Activated CD8-positive, alpha-beta T cell treated with anti-CD3 and anti-CD28 coated beads for 36 hours (primary cell): ENCODE measurements around the gene APEX1. TPM values are rescaled to one million over a fixed set of nuclear protein-coding genes. Genes with fewer than 3 reads are reported as not detected.

Experiments used
- ATAC-seq: fragments of 200-7000 bp; cut with Tn5 transposase; one replicate; pipeline ENCODE4 v1.10.0; 2021; ENCODE audit warnings: mild to moderate bottlenecking, moderate library complexity
- CTCF ChIA-PET: fragments of 350-600 bp; sonication (Branson Sonifier 250); formaldehyde crosslinking; loops from one replicate; lab custom pipeline; 2021; ENCODE audit warnings: antibody characterized with exemption; lab: Charles Lee
- POLR2A ChIA-PET: fragments of 350-600 bp; sonication (Branson Sonifier 250); formaldehyde crosslinking; loops from one replicate; lab custom pipeline; 2021; ENCODE audit warnings: antibody characterized with exemption; lab: Charles Lee
- DNase-seq: peaks from one replicate; pipeline ENCODE4 v3.0.0-alpha.2; 2020
- H3K27ac Mint-ChIP-seq: one replicate; pipeline ENCODE4 v1.8.0; 2021; ENCODE audit warnings: mild to moderate bottlenecking, mixed read lengths
- H3K27me3 Mint-ChIP-seq: one replicate; pipeline ENCODE4 v1.8.0; 2021; ENCODE audit warnings: mixed read lengths
- H3K36me3 Mint-ChIP-seq: one replicate; pipeline ENCODE4 v1.8.0; 2021; ENCODE audit warnings: low read depth, mixed read lengths
- H3K4me1 Mint-ChIP-seq: one replicate; pipeline ENCODE4 v1.8.0; 2021; ENCODE audit warnings: low read depth, mixed read lengths
- H3K4me3 Mint-ChIP-seq: one replicate; pipeline ENCODE4 v1.8.0; 2021; ENCODE audit warnings: mild to moderate bottlenecking, moderate library complexity, mixed read lengths
- H3K9me3 Mint-ChIP-seq: one replicate; pipeline ENCODE4 v1.8.0; 2021; ENCODE audit warnings: mixed read lengths
- intact Hi-C: fragments of 100-400 bp; cut with micrococcal nuclease; formaldehyde crosslinking; loops from one replicate; pipeline ENCODE4 v1.10.0; 2022
- total RNA-seq, 2 experiments: library from RNA; stranded (reverse); gene quantifications; one replicate each; pipeline ENCODE4 v1.2.3, GENCODE V29; 2021
- TF ChIP-seq, protein P1 (sequence below): fragments of 200-600 bp; IDR thresholded peaks from one replicate; pipeline ENCODE4 v1.8.0; 2022; ENCODE audit warnings: antibody characterized with exemption, mild to moderate bottlenecking

APEX1 gene
- total RNA-seq, 2 experiments from 2014 or later = 196 to 211 TPM

DNA sequence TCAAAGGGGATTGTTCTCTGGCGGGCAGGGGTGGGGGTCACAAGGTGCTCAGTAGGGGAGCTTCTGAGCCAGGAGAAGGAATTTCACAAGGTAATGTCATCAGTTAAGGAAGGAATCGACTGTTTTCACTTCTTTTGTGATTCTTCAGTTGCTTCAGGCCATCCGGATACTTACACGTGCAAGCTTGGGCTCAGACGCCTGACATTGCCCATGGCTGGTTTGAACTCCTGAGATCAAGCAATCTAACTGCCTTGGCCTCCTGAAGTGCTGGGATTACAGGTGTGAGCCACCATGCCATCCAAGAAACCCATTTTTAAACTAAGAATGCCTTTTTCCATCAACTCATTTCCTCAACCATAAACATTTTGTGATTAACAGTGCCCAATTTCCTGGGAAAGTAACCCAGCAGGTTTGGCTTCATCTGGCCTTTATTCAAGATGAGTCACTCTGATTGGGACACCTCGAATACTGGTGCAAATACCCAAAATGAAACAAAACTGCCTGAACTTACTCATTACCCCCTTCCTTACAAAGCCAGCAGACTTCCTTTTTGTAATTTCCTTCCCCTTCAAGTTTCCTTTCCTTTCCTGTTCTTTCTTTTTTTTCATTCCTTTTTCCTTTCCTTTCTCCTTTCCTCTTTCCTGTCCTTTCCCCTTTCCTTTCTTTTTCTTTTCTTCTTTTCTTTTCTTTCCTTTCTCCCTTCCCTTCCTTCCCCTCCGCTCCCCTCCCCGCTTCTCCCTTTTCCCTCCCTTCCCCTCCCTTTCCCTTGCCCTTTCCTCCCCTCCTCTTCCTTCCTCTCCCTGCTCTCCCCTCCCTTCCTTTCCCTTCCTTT is 40.1 kb downstream of the APEX1 start:
- intact Hi-C loops = no loop called here
- TF ChIP-seq, protein P1, sequence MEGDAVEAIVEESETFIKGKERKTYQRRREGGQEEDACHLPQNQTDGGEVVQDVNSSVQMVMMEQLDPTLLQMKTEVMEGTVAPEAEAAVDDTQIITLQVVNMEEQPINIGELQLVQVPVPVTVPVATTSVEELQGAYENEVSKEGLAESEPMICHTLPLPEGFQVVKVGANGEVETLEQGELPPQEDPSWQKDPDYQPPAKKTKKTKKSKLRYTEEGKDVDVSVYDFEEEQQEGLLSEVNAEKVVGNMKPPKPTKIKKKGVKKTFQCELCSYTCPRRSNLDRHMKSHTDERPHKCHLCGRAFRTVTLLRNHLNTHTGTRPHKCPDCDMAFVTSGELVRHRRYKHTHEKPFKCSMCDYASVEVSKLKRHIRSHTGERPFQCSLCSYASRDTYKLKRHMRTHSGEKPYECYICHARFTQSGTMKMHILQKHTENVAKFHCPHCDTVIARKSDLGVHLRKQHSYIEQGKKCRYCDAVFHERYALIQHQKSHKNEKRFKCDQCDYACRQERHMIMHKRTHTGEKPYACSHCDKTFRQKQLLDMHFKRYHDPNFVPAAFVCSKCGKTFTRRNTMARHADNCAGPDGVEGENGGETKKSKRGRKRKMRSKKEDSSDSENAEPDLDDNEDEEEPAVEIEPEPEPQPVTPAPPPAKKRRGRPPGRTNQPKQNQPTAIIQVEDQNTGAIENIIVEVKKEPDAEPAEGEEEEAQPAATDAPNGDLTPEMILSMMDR = no peak
- Mint-ChIP-seq H3K27me3 (no peaks in the 10 kb centered on the region), H3K27ac (peak overlapping the region; percentile 5), H3K4me1 (peaks cover 48% of the 10 kb centered on the region), H3K36me3 (no peaks in the 10 kb centered on the region), H3K9me3 (no peaks in the 10 kb centered on the region), H3K4me3 (no peak overlapping the region)
- ATAC-seq = peak; percentile 65
- CTCF ChIA-PET = interaction anchor here (1.1 to 1.8 kb wide), 4 partner anchors 8 to 114 kb away, joined by 4 to 5 read pairs (median 5); no protein-coding TSS in a partner anchor
- DNase-seq = no peak
- POLR2A ChIA-PET = interaction anchor here (1.0 kb wide), 1 partner anchor 25 kb away, joined by 3 read pairs; no protein-coding TSS in a partner anchor

DNA sequence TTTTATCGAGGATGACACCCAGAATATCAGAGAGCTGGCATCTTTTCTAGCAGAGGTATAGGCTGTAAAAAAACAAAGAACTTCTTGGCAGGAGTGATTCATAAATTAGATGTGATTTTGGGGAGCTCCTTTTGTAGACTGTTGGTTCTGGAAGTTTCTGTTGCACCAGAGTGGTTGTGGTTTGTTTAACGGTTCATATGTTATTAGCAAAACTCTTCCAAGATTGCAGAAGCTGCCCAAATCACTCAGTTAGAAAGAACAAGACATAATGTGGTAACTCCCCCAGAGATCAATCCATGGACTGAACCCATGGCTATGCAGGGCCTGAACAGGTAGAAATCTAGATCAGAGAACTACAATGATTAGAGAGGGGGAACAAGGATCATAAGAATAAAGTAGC is 43.6 kb downstream of the APEX1 start:
- H3K4me3 Mint-ChIP-seq = no peak overlapping the region
- H3K9me3 Mint-ChIP-seq = no peaks in the 10 kb centered on the region
- peaks cover 28% of the 10 kb centered on the region for H3K4me1 Mint-ChIP-seq
- ATAC-seq (no peak), DNase-seq (no peak)
- no peak overlapping the region for H3K27ac Mint-ChIP-seq
- H3K27me3 Mint-ChIP-seq = no peaks in the 10 kb centered on the region
- intact Hi-C loops = no loop called here
- H3K36me3 Mint-ChIP-seq = no peaks in the 10 kb centered on the region
- ChIA-PET POLR2A (interaction anchor here (0.6 to 1.3 kb wide), 2 partner anchors 29 to 95 kb away, joined by 3 read pairs; no protein-coding TSS in a partner anchor), CTCF (interaction anchor here (0.9 kb wide), 1 partner anchor 11 kb away, joined by 3 read pairs; no protein-coding TSS in a partner anchor)
- TF ChIP-seq, protein P1 = no peak

DNA sequence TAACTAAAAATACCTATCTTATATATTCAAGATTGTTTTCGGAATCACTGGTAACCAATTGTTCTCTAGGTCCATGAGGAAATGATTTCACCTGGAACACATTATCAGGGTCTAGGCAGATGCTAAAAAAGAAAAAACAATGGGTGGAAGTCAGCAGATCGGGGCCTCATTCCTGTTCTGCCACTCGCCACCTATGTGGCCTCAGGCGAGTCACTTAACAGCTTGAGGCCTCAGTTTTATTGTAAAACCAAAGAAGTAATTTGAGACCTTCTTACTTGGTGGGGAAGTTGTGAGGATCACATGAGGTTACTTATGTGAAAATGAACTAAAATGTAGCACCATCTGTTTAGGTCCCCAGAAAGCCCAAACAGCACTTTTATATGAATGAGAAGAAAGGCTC is 44.1 kb downstream of the APEX1 start:
- ATAC-seq (peak; percentile 55), DNase-seq (no peak)
- no peaks in the 10 kb centered on the region for H3K9me3 Mint-ChIP-seq
- no peaks in the 10 kb centered on the region for H3K36me3 Mint-ChIP-seq
- CTCF ChIA-PET = interaction anchor here (1.1 kb wide), 1 partner anchor 12 kb away, joined by 4 read pairs; no protein-coding TSS in a partner anchor
- POLR2A ChIA-PET = interaction anchor here (1.3 kb wide), 1 partner anchor 29 kb away, joined by 3 read pairs; no protein-coding TSS in a partner anchor
- H3K4me1 Mint-ChIP-seq = peaks cover 26% of the 10 kb centered on the region
- no peak overlapping the region for H3K27ac Mint-ChIP-seq
- no peaks in the 10 kb centered on the region for H3K27me3 Mint-ChIP-seq
- TF ChIP-seq, protein P1 = no peak
- no peak overlapping the region for H3K4me3 Mint-ChIP-seq
- intact Hi-C loops = no loop called here

DNA sequence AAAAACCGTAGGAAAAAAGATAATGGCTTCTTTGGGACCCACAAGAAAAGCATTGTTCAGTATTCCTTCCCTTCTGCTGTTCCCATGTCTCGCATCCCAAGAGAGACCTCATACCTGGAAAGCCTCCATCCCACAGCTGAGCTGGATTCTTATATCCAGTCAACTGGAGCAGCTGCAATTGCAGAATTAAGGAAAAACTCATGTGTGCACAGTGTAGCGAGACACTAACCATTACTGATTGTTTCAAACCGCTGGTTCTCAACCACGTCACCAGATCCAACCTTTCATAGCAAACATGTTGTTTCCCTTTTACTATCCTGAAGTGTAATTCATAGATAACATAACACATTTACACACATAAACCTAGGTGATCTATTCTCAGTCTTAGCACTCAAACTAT is 44.9 kb downstream of the APEX1 start:
- Mint-ChIP-seq H3K9me3 (no peaks in the 10 kb centered on the region), H3K27me3 (no peaks in the 10 kb centered on the region), H3K4me3 (no peak overlapping the region), H3K36me3 (no peaks in the 10 kb centered on the region), H3K4me1 (peaks cover 20% of the 10 kb centered on the region), H3K27ac (no peak overlapping the region)
- DNase-seq = no peak
- ChIA-PET CTCF (interaction anchor here (0.6 to 1.1 kb wide), 2 partner anchors 11 to 13 kb away, joined by 3 to 4 read pairs; no protein-coding TSS in a partner anchor), POLR2A (interaction anchor here (1.3 kb wide), 1 partner anchor 30 kb away, joined by 6 read pairs; the partner anchor contains the start of gene PNP)
- TF ChIP-seq, protein P1 = no peak
- no peak for ATAC-seq
- intact Hi-C loops = no loop called here

DNA sequence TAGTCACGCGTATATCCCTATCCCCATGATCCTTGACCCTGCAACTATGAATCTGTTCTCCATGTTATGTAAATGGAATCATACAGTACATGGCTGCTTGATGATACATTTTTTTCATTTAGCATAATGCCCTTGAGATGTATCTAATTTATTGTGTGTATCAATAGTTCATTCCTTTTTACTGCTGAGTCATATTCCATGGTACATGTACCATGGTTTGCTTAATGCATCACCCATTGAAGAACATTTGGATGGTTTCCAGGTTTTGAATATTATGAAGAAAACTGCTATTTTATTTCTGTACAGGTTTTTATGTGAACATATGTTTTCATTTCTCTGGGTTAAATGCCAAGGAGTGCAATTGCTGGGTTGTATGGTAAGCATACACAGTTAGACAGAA is 46.3 kb downstream of the APEX1 start:
- H3K27ac Mint-ChIP-seq = no peak overlapping the region
- ChIA-PET CTCF (no interaction called here), POLR2A (no interaction called here)
- ATAC-seq (no peak), DNase-seq (no peak)
- no peaks in the 10 kb centered on the region for H3K36me3 Mint-ChIP-seq
- no peaks in the 10 kb centered on the region for H3K27me3 Mint-ChIP-seq
- H3K4me3 Mint-ChIP-seq = no peak overlapping the region
- TF ChIP-seq, protein P1 = no peak
- peaks cover 7% of the 10 kb centered on the region for H3K4me1 Mint-ChIP-seq
- intact Hi-C loops = no loop called here
- H3K9me3 Mint-ChIP-seq = no peaks in the 10 kb centered on the region
